HG02973 (cell line): ENCODE measurements around the gene TMEM131L.

Experiments used
- ATAC-seq: cut with Tn5 transposase; IDR thresholded peaks from one replicate; pipeline ENCODE4 v1.9.1; 2021; ENCODE audit warnings: moderate library complexity; ENCODE audit not compliant: unreplicated experiment

TMEM131L gene

DNA sequence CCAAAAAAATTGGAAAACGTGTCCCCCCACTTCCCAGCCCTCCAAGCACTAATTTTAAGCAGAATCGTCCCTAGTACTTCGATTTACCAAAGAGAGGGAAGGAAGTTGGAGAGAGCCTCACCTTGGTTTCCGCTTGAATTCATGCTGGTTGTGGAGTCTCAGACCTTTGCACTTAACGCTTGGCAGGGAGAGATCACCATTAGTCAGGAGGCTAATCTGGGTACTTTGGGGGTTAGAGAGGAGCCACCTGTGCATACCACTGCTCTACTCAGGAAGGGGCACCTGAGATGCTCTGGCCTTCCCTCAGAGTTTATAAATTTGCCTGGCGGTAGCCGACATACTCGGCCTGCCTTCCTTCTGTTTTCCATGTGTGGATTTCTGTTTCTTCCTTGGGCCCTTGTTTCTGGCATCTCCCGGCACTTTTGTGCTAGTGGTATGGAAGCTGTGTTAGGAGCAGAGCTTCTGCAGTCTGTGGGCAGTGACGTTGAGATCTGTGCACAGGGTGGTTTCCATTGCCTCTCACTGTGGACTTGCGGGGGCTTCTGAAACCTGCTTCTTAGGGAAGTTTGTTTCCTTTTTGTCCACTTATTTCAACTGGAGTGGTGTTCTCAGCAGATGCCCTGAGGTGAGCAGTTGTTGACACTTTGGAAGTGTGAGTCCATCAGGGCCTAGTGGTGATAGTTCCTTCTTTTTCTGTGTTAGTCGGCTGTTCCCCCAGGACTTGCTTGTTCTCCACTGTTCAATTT lies 104.2 kb downstream of the TMEM131L start:
- peak; percentile 67 for ATAC-seq

DNA sequence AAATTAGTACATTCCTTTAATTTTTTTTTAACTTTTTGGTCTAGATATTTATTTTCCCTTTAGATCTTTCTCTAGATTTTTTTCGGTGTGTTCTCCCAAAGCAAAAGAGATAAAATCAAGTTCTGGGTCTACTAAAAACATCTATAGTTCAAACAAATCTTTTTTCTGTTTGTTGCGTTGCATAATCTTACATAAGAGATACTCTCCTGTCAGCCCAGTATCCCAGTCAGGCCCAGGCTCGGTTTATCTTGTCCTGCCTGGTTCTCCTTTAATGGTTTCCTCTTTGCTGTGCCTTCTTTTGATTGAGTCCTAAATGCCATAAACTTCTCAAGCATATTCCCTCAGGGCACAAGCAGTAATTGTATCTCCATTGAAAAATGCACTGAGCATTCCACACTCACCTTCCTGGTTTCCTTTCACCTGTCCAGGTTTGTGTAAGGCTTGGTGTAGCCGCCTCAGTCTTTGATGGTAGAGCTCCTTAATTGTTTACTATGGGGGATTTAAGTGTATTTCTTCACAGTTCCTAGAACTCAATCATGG lies 104.9 kb downstream of the TMEM131L start:
- no peak for ATAC-seq

GRCh38 chr4:153572609-153573008 lies 106.4 kb downstream of the TMEM131L start:
- ATAC-seq = no peak

DNA sequence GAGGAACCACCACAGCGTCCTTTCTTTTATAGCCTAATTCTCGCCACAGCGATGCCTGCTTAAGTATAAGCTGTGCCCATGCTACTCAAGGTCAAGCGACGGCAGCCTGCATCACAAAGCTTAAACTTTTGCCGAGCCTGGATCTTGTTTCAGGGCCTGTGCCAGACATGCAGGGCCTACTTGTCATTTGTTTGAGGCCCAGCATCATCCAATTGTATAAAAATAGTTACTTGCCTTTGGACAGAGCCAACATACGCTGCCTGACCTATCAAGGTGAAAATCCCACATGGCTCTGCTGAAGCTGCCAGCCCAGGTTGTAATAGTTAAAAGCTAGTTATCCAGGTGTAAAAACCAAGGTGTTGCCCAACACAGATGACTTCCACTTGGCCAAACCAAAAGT lies 107.1 kb downstream of the TMEM131L start:
- no peak for ATAC-seq

DNA sequence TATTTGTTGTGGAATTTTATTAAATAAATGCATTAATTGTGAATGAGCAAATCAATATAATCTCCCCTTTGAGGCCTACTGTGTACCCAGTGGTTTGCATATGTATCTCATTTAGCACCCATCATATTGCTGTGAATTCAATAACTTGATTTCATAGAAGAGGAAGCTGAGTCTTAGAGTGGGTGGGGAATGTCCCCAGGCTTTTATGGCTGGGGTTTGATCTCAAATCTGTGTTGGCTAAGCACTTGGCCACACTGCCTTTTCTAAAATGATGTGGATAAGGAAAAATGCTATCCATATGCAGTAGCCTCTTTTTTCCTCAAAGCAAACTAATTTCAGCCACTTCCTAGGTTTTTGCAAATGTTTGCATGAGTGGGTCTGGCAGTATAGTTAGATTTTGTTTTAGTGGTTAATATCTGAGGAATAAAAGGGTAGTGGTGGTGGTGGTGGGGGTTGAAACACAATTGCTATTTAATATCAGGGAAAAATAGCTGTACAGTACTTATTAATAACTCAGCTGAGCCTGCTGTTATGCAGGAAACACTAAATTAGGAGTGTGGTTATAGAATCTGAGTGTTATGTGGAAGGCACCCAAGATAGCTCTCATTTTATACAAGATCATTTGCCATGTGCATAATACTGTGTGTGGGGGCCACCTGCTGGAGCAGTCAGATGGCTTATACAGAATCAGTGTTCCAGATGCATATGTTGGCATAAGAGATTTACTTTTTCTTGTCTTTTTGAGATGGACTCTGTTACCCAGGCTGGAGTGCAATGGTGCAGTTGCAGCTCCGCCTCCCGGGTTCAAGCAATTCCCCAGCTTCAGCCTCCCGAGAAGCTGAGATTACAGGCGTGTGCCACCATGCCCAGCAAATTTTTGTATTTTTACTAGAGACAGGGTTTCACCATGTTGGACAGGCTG lies 108.0 kb downstream of the TMEM131L start:
- no peak for ATAC-seq

- no peak for ATAC-seq
Observed at GRCh38 chr4:153576443-153576774, 110.2 kb downstream of the TMEM131L start.

GRCh38 chr4:153577053-153577452 lies 110.9 kb downstream of the TMEM131L start:
- no peak for ATAC-seq

DNA sequence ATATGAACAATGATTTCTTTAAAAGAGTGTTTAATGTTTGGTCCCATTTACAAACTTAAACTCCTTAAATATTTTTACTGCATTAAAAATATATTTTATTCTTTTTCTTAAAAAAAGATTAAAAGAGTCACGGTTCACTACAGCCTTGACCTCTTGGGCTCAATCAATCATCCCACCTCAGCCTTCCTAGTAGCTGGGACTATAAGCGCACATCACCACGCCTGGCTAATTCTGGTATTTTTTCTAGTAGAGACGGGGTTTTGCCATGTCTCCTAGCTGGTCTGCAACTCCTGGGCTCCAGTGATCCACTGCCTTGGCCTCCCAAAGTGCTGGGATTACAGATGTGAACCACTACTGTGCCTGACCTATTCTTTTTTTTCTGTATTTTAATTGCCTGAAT lies 113.2 kb downstream of the TMEM131L start:
- ATAC-seq = no peak

DNA sequence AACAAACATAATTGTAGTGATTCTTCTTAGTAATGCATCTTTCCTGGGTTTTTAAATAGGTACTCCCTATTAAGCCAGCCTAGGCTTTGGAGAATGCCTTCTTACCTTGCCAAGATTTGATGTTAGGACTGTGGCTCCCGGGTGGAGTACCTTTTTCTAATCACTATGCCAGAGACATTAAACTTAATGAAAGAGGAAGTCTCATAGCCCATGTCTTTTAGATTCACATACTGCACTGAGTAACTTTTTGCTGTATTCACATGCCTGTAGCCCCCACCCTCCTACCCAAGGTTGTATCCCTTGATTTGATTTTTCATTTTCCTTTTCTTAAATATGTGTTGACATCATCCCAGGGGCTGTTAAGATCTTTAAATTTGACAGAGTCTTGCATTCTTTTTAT lies 113.7 kb downstream of the TMEM131L start:
- ATAC-seq = no peak

GRCh38 chr4:153582954-153583702 lies 117.0 kb downstream of the TMEM131L start:
- ATAC-seq = no peak

- ATAC-seq = no peak
Observed at GRCh38 chr4:153585026-153585425, 118.9 kb downstream of the TMEM131L start.

- ATAC-seq = no peak
Observed at GRCh38 chr4:153589703-153590595, 123.8 kb downstream of the TMEM131L start.

- ATAC-seq = no peak
Observed at GRCh38 chr4:153591441-153591840, 125.3 kb downstream of the TMEM131L start.

DNA sequence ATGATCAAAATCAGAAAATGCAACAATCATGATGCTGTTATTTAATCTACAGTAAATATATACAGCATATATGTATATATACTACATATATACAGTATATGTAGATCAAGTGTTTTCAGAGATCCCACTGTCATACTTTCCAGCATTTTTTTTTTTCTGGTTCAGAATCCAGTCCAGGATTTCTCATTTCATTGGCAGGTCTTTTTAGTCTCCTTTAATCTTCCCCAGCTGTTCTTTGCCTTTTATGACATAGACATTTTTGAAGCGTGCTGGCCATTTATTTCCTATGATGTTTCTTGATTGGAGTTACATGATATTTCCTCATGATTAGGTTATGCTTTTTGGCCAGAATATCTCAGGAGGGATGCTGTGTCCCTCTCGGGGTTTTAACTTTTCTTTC lies 125.9 kb downstream of the TMEM131L start:
- no peak for ATAC-seq

- no peak for ATAC-seq
Observed at GRCh38 chr4:153593161-153593560, 127.0 kb downstream of the TMEM131L start.

- ATAC-seq = no peak
Observed at GRCh38 chr4:153594210-153594609, 128.1 kb downstream of the TMEM131L start.

DNA sequence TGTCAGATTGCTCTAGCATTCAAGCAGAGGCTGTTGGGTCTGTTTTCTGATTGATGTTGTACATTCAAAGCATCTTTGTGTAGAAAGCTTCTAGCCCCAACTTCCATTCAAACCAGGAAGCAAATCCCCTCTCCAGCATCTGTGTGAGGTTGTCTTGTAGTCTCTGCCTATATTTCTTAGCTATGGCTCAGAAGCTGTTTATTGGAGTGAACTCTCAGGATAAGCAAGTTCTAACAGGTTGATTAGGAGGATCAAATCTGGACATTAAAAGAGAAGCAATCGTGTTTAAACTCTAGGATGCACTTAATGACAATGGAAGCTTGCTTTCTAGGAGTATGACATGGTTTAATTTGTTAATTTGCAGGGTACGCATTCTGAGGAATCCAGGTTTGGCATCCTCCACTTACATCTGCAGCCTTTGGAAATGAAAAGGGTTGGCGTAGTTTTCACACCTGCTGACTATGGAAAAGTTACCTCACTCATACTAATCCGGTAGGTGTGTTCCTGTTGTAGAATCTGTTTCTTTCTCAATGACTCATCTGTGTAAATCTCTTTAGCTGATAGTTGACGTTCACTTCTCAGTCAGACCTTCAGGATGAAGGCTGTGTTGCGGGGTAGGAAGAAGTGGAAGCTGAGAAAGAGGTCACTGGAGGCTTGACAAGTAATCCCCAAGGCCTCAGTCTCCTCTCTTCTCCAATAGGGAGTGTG lies 129.9 kb downstream of the TMEM131L start:
- no peak for ATAC-seq

DNA sequence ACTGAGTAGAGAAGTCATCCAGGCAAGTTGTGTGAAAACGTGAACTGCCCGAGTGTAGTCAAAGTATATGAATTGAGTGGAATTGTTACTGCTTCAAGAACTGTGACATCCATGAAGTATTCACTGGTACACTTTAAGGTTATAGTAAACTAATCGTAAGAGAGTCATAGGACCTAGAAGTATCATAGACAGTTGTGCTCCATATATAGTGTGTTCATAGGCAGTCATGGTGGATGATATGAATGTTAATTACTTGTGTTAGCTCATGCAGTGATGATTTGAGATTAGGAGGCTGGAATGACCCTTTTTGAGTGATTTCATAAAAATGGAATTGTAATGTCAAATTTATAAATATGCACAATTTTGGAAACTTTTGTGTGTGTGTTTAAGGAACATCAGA lies 136.6 kb downstream of the TMEM131L start:
- no peak for ATAC-seq

DNA sequence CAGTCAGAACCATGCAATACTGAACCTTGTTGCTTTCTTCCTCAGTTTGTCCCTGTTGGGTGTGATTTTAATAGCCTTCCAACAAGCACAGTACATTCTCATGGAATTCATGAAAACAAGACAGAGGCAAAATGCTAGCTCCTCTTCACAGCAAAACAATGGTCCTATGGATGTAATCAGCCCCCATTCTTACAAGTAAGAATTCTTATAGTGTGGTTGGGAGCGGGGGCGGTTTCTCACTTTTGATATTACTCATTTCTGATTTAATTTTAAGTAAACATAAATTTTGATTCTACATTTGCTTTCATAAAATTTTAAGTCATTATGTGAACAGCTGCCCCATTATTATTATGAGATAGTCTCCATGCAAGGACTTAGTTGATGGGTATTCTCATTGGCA lies 137.1 kb downstream of the TMEM131L start:
- no peak for ATAC-seq

DNA sequence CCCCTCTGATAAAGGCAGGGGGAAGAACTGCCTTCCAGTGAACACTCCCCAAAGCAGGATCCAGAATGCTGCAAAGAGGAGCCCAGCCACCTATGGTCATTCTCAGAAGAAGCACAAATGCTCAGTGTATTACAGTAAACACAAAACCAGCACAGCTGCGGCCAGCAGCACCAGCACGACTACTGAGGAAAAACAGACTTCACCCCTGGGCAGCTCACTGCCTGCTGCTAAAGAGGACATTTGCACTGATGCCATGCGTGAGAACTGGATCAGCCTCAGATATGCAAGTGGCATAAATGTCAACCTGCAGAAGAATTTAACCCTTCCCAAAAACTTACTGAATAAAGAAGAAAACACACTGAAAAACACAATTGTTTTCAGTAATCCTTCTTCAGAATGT lies 137.7 kb downstream of the TMEM131L start:
- ATAC-seq = no peak
